Right atrium auricular region (tissue), 2 donors: ENCODE data around the gene MYH3. TPM values are rescaled to one million over a fixed set of nuclear protein-coding genes. Genes with fewer than 3 reads are reported as not detected.

Experiments
- DNase-seq: peaks from one replicate; pipeline ENCODE4 v3.0.0-alpha.2; 2019; ENCODE audit warnings: low spot score
- H3K27ac ChIP-seq, 2 donors: fragments of 200-600 bp; sonication (generic); 1 replicate in 1 of 2; 2 replicates in 1 of 2; pipeline ENCODE4 v1.5.1; 2016 to 2019
- H3K27me3 ChIP-seq, 2 donors: fragments of 200-600 bp; sonication (generic); one replicate each; pipeline versions ENCODE4 v1.5.1 to v1.6.0; 2017 to 2019
- H3K36me3 ChIP-seq: fragments of 200-600 bp; sonication (generic); one replicate; pipeline ENCODE4 v1.5.1; 2016
- H3K4me1 ChIP-seq, 2 donors: fragments of 200-600 bp; sonication (generic); one replicate each; pipeline versions ENCODE4 v1.5.1 to v1.6.0; 2017 to 2019
- H3K4me3 ChIP-seq, 2 donors: fragments of 200-600 bp; sonication (generic); 1 replicate in 1 of 2; 2 replicates in 1 of 2; pipeline ENCODE4 v1.5.1; 2017 to 2019; ENCODE audit warnings: mild to moderate bottlenecking in 1 of 2, moderate library complexity in 1 of 2
- H3K9me3 ChIP-seq, 2 donors: fragments of 200-600 bp; sonication (generic); one replicate each; pipeline ENCODE4 v1.5.1; 2019
- total RNA-seq, 2 donors: library from RNA; depleted of rRNA; stranded (reverse); fragments of >200 nt; gene quantifications; one replicate each; pipeline ENCODE4 v1.1.0, GENCODE V29; 2016
- TF ChIP-seq, protein P1 (sequence below), 2 donors: fragments of 200-600 bp; sonication (generic); IDR thresholded peaks; one replicate each; pipeline ENCODE4 v1.5.1; 2019; ENCODE audit warnings: antibody characterized with exemption in 2 of 2

The MYH3 gene
- total RNA-seq, 2 donors from 2014 or later = 0.22 to 0.43 TPM

DNA sequence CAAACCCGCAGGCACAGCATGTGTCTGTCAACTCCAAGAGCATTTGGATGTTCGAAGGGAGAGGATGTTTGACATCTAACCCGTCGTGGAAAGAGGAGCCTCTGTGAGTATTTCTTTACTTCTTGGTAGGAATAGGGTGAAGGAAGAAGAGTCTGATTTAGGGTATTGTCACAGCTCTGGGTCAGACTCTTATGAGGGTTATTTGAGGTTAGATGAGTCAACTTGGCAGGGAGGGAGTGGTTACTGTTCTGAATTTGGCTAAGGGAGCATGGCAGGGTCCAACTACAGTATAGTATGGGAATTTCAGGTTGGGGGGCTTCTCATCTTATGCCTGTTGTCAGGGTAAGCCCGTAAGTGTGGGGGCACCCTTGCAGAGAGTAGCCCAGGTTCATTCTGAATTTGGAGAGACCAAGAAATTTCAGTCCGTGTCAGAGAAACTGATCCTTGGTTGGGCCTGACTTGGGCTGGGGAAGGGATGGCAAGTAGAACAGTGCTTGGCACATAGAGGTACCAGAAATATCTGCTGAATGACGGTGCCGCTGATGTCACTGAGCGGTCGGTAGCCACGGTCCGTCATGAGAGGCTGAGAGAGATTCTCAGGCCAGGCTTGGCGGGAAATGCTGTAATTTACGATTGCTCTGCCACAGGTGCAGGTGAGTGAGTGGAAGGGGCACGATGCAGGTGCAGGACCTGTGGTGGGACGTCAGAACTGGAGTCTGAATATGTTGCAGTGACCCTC is 43.2 kb downstream of the MYH3 start:
- Histone ChIP-seq H3K9me3 (no peaks in the 10 kb centered on the region), H3K4me1 (peaks cover 0 to 6% of the 10 kb centered on the region in 2 donors), H3K27ac (no peak overlapping the region), H3K36me3 (no peaks in the 10 kb centered on the region), H3K4me3 (no peak overlapping the region), H3K27me3 (no peaks in the 10 kb centered on the region)
- TF ChIP-seq, protein P1, sequence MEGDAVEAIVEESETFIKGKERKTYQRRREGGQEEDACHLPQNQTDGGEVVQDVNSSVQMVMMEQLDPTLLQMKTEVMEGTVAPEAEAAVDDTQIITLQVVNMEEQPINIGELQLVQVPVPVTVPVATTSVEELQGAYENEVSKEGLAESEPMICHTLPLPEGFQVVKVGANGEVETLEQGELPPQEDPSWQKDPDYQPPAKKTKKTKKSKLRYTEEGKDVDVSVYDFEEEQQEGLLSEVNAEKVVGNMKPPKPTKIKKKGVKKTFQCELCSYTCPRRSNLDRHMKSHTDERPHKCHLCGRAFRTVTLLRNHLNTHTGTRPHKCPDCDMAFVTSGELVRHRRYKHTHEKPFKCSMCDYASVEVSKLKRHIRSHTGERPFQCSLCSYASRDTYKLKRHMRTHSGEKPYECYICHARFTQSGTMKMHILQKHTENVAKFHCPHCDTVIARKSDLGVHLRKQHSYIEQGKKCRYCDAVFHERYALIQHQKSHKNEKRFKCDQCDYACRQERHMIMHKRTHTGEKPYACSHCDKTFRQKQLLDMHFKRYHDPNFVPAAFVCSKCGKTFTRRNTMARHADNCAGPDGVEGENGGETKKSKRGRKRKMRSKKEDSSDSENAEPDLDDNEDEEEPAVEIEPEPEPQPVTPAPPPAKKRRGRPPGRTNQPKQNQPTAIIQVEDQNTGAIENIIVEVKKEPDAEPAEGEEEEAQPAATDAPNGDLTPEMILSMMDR (IDR thresholded peaks at IDR 0.05) = no peak
- no peak for DNase-seq

DNA sequence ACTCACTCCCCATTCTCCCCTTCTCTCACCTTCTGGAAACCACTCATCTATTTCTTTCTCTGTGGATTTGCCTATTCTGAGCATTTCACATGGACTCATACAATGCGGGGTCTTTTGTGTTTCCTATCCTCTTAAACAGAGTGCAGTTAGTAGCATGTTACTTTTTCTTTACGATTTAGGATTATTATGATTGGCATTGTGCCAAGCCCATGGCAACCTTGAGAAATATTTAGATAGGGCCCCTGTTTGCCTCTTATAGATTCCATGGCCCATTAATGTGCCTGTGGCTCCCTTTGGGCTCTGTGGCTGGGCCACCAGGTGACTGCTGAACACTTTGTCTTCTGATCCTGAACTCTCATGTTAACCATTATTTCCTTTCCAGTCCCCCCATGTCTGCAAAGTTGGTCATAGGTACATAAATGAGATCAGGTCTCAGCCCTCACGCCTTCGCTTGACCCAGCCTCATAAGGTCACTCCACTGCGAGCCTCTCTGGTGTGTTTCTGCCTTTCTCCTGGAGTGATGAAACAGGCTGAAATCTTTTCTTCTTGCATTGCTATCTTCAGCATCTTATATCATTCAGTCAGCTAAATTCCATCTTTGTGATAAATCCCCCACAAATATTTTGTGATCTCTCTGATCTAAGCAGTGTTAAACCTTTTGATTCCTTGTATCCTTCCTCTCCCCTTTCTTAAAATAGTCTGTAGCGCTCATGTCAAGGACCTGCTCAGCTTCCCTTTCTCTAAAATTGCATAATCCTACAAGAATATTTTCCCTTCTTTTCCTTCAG is 44.0 kb downstream of the MYH3 start:
- Histone ChIP-seq H3K4me1 (peaks cover 0 to 6% of the 10 kb centered on the region in 2 donors), H3K36me3 (no peaks in the 10 kb centered on the region), H3K27me3 (no peaks in the 10 kb centered on the region), H3K9me3 (no peaks in the 10 kb centered on the region), H3K27ac (no peak overlapping the region), H3K4me3 (no peak overlapping the region)
- no peak for DNase-seq
- TF ChIP-seq, protein P1 (IDR thresholded peaks at IDR 0.05) = no peak

DNA sequence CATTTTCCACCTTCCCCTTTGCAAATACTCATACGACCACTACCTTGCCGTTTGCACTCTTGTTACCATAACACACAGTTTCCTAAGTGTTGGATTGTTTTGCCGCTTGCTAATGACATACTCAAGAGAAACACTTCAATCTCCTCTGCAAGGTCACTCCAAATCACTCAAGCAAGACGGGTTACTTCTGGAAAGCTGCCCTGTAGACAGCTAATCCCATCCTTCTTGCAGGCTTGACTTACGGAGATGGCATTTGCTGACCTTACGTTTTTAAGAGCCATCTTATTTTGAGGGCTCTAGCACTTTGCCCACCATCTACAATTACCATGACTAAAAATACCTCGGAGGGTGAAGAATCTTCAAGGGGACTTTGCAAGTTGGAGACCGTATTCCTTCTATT is 46.2 kb downstream of the MYH3 start:
- Histone ChIP-seq H3K27ac (no peak overlapping the region), H3K9me3 (no peaks in the 10 kb centered on the region), H3K4me3 (no peak overlapping the region), H3K4me1 (peaks cover 0 to 6% of the 10 kb centered on the region in 2 donors), H3K27me3 (no peaks in the 10 kb centered on the region), H3K36me3 (no peaks in the 10 kb centered on the region)
- DNase-seq = no peak
- TF ChIP-seq, protein P1 (IDR thresholded peaks at IDR 0.05) = no peak

DNA sequence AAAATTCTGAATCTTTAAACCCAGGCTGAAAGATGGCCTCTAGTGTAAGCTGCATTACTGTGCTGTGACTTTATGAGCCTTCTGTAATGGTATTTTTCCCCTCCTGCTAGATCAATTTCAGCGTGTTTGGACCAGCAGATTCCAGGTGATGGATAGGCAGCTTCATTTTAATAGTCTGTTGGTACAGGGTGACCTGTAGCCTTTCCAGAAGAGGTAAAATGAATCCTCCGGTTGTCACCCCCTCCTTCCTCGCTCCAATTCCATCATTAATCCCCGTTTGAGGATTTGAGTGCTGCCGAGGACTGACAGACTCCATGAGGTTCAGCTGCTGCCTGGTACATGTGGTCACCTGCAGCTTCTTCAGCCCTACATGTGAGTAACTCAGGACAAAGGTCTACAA is 48.9 kb downstream of the MYH3 start:
- H3K27ac ChIP-seq = no peak overlapping the region

DNA sequence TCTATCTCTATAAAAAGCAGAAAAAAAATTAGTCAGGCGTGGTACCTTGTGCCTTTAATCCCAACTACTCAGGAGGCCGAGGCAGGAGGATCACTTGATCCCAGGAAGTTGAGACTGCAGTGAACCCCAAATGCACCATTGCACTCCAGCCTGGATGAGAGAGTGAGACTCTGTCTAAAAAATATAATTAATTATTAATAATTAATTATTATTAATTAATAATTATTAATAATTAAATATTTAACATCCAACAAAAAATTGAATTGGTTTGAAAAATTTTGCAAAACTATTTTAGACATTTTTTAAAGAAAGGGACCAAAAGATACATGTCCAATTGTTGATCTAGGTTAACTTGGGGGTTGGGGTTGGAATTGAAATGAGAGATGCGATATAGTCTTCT is 51.0 kb downstream of the MYH3 start:
- Histone ChIP-seq H3K4me1 (no peaks in the 10 kb centered on the region), H3K4me3 (no peak overlapping the region), H3K9me3 (no peaks in the 10 kb centered on the region), H3K36me3 (no peaks in the 10 kb centered on the region), H3K27ac (no peak overlapping the region), H3K27me3 (no peaks in the 10 kb centered on the region)
- TF ChIP-seq, protein P1 (IDR thresholded peaks at IDR 0.05) = no peak
- DNase-seq = no peak

More for the DNA sequence above, 48.9 kb downstream of the MYH3 start:
- Histone ChIP-seq H3K9me3 (no peaks in the 10 kb centered on the region), H3K4me1 (no peaks in the 10 kb centered on the region), H3K4me3 (no peak overlapping the region), H3K27me3 (no peaks in the 10 kb centered on the region), H3K36me3 (no peaks in the 10 kb centered on the region)
- TF ChIP-seq, protein P1 (IDR thresholded peaks at IDR 0.05) = no peak
- no peak for DNase-seq
